Right lobe of liver (tissue), 4 donors: Measurements from ENCODE around the gene ABCB8.

Experiments used
- CTCF ChIP-seq, 4 donors: fragments of 200-600 bp in 3 of 4; fragments of 450-650 bp in 1 of 4; IDR thresholded peaks; one replicate each; pipeline versions ENCODE4 v1.5.1 to v1.8.0; 2016 to 2022; ENCODE audit warnings: antibody characterized with exemption in 4 of 4, mild to moderate bottlenecking in 2 of 4
- POLR2A ChIP-seq: fragments of 450-650 bp; IDR thresholded peaks from one replicate; pipeline ENCODE4 v1.6.1; 2017; ENCODE audit warnings: antibody characterized with exemption, mild to moderate bottlenecking
- donor health status: DM: no; HTN: no; CAD: no.
- donor health status: DM: no; HTN: no; CAD: no.
- donor health status: DM: no; HTN: yes; CAD: no.

GRCh38 chr7:150999001-150999400, 29.2 kb upstream of the ABCB8 start:
- no peak for TF ChIP-seq CTCF (IDR thresholded peaks at IDR 0.05)
- no peak for TF ChIP-seq POLR2A
